ENCODE measurements around the gene APOC3.

Gene APOC3

DNA sequence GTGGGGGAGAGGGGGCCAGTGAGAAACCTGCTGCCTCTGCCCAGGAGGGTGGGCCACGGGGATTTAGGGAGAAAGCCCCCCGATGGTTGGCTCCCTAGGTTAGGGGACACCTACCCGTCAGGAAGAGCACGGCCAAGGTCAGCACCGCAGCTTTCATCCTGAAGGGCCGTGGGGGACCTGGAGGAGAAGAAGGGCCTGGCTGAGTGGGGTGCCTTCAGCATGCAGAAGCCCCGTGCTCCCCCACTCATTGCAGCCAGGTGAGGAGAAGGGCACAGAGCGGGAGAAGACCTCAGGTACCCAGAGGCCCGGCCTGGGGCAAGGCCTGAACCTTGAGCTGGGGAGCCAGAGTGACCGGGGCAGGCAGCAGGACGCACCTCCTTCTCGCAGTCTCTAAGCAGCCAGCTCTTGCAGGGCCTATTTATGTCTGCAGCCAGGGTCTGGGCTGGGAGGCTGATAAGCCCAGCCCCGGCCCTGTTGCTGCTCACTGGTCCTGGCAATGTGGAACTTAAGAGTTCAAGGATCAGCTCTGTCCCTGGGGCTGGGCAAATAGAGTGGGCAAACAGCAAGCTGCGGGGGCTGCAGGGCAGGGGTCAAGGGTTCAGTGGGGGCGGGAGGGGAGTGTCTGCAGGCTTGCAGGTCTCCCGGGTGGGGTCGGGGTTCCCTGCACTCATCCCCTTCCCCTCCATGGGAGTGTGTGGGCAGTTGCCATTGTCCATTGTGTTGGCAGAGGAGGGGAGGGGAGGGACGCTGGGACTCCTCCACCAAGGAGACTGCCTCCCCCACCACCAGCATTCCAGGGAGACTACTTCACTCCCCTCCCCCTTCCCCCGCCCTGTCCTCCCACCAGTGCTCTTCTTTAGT lies 7.8 kb downstream of the APOC3 start, which contains the start of gene APOA1:
APOA1 (minus strand) TSS at position 392 of the 861 bp plus-strand sequence; CDS start at position 157, 235 bp downstream.
- H3K36me3 ChIP-seq (replicated peaks), result no peaks in the 10 kb centered on the region
- H3K4me3 ChIP-seq (ENCODE audit: low read depth, low read length), result no peak within 1 kb of the TSS
- H3K27ac ChIP-seq, result no peak within 1 kb of the TSS
- DNase-seq, result no peak
- in situ Hi-C loops (cut with HindIII; ENCODE audit: low pct_ligation_motif_present, low sequenced_read_pairs), result no loop called here
- TF ChIP-seq, protein P1, sequence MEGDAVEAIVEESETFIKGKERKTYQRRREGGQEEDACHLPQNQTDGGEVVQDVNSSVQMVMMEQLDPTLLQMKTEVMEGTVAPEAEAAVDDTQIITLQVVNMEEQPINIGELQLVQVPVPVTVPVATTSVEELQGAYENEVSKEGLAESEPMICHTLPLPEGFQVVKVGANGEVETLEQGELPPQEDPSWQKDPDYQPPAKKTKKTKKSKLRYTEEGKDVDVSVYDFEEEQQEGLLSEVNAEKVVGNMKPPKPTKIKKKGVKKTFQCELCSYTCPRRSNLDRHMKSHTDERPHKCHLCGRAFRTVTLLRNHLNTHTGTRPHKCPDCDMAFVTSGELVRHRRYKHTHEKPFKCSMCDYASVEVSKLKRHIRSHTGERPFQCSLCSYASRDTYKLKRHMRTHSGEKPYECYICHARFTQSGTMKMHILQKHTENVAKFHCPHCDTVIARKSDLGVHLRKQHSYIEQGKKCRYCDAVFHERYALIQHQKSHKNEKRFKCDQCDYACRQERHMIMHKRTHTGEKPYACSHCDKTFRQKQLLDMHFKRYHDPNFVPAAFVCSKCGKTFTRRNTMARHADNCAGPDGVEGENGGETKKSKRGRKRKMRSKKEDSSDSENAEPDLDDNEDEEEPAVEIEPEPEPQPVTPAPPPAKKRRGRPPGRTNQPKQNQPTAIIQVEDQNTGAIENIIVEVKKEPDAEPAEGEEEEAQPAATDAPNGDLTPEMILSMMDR (IDR thresholded peaks at IDR 0.05; ENCODE audit: low read depth, low read length, missing control alignments), result no peak
- no peaks in the 10 kb centered on the region for H3K27me3 ChIP-seq (replicated peaks)

DNA sequence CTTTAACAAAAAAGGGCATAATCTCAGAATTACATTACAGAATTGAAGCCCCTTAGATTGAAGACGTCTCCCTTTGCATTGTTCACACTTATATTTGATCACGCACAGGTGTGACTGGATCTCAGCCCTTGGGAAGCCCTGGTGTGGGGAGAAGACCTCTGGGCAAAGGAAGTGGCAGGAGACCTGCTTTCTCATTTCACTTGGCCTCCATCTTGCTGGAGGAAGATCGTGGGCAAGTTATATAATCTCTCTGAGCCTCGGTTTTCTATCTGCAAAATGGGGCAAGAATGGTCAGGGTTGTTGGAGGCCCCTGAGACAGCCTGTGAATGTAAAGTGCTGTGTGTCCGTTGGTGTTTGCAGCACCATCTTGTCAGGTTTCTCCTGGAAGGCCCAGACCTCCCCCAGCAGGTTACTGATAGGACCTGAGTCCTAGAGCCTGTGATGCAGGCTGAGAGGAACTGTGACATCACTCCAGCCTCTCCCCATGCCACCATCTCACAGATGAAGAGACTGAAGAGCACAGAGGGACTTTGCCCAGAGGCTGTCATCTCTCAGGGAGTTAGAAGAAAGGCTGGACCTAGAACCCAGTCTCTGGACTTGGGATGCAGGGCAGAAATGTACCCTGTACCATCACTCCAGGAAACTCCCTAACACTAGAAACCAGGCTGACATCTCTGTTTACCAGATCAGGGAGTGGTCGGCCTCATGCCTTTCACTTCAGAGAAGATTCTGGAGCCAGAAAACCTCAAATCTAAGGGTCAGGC lies 8.8 kb downstream of the APOC3 start:
- TF ChIP-seq, protein P1 (IDR thresholded peaks at IDR 0.05; ENCODE audit: low read depth, low read length, missing control alignments), result no peak
- DNase-seq, result no peak
- in situ Hi-C loops (cut with HindIII; ENCODE audit: low pct_ligation_motif_present, low sequenced_read_pairs), result no loop called here
- H3K36me3 ChIP-seq (replicated peaks), result no peaks in the 10 kb centered on the region
- no peak overlapping the region for H3K4me3 ChIP-seq (ENCODE audit: low read depth, low read length)
- no peaks in the 10 kb centered on the region for H3K27me3 ChIP-seq (replicated peaks)
- H3K27ac ChIP-seq, result no peak overlapping the region

DNA sequence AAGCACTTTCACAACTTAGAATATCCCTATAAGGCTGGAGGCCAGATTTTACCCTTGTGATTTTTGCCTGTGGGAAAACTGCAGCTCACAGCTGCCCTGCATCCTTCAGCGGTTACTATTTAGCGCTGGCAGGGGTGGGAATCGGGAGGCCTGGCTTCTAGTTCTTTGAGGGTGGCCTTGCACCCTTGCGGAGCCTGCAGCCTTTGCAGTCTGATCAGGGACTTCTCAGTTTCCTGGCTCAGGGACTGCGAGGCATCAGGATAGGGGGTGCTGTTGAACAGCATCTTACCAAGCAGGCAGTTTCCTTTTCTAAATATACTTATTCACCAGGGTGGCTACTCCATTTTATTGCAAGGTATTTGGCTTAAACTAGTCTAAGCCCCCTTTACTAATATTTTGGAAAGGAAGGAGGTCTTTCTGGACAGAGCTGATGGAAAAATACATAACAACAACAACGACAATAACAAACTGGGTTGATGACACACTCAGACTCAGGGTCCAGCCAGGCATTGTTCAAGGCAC lies 10.6 kb downstream of the APOC3 start:
- TF ChIP-seq, protein P1 (IDR thresholded peaks at IDR 0.05; ENCODE audit: low read depth, low read length, missing control alignments), result peak; percentile 53
- Histone ChIP-seq H3K27ac (no peak overlapping the region), H3K36me3 (replicated peaks) (no peaks in the 10 kb centered on the region), H3K27me3 (replicated peaks) (no peaks in the 10 kb centered on the region), H3K4me3 (ENCODE audit: low read depth, low read length) (no peak overlapping the region)
- no peak for DNase-seq
- in situ Hi-C loops (cut with HindIII; ENCODE audit: low pct_ligation_motif_present, low sequenced_read_pairs), result no loop called here

DNA sequence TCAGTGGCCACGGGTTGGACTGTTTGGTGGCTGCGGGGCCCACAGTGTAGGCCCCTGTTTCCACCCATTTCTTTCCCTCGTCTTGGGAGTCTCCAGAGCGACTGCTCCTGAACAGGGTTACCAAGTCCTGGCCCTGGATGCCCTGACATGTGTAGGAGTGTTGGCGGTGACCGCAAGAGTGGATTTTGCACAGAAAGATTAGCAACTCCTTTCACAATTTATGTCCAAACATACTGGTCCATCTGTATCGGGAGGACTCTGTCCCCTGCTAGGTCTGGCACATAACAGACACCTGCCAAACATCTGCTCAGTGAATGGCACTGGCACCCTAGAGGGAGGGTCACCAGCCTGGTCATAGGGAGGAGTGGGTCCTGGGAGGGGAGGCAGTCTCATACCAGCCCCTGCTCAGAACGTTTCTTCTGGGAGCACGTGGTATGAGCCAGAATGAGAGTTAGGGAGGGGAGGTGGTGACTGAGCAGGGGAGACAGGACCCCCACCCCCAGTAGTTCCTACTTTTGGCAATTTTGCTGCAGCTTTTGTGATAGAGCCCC lies 11.1 kb downstream of the APOC3 start:
- TF ChIP-seq, protein P1 (IDR thresholded peaks at IDR 0.05; ENCODE audit: low read depth, low read length, missing control alignments), result no peak
- Histone ChIP-seq H3K4me3 (ENCODE audit: low read depth, low read length) (no peak overlapping the region), H3K27ac (no peak overlapping the region), H3K27me3 (replicated peaks) (no peaks in the 10 kb centered on the region), H3K36me3 (replicated peaks) (peaks cover 3% of the 10 kb centered on the region)
- in situ Hi-C loops (cut with HindIII; ENCODE audit: low pct_ligation_motif_present, low sequenced_read_pairs), result no loop called here
- DNase-seq, result no peak

DNA sequence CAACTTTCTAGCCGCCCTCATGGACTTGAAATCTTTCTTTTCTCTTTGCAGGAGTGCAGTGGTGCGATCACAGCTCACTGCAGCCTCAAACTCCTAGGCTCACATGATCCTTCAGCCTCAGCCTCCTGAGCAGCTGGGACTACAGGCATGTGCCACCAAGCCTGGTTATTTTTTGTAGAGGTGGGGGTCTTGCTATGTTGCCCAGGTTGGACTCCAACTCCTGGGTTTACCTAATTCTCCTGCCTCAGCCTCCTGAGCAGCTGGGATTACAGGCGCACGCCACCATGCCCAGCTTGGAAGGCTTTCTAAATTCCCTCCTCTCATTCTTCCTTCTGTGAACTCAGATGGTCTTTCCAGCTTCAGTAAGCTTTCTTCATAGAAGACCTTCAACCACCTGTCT lies 12.4 kb downstream of the APOC3 start:
- TF ChIP-seq, protein P1 (IDR thresholded peaks at IDR 0.05; ENCODE audit: low read depth, low read length, missing control alignments), result no peak
- peaks cover 10% of the 10 kb centered on the region for H3K36me3 ChIP-seq (replicated peaks)
- no peak overlapping the region for H3K4me3 ChIP-seq (ENCODE audit: low read depth, low read length)
- no peak for DNase-seq
- in situ Hi-C loops (cut with HindIII; ENCODE audit: low pct_ligation_motif_present, low sequenced_read_pairs), result no loop called here
- H3K27ac ChIP-seq, result no peak overlapping the region
- no peaks in the 10 kb centered on the region for H3K27me3 ChIP-seq (replicated peaks)

All from brain microvascular endothelial cell (primary cell).